H9 (cell line): ENCODE measurements around the gene LEPR. TPM values are rescaled to one million over a fixed set of nuclear protein-coding genes. Genes with fewer than 3 reads are reported as not detected.

Experiments
- DNase-seq: peaks from one replicate; pipeline ENCODE4 v3.0.0-alpha.2; 2017
- H2AFZ ChIP-seq: one replicate; pipeline ENCODE4 v1.6.1; 2013; ENCODE audit warnings: mild to moderate bottlenecking, low read length, control low read depth, moderate library complexity
- H2AK5ac ChIP-seq: 2 replicates; pipeline ENCODE4 v1.6.1; 2013; ENCODE audit warnings: low read length, control low read depth, mixed read lengths; ENCODE audit not compliant: insufficient read length
- H2BK120ac ChIP-seq: one replicate; pipeline ENCODE4 v1.6.1; 2013; ENCODE audit warnings: low read depth, mild to moderate bottlenecking, low read length, control low read depth, inconsistent platforms; ENCODE audit not compliant: poor library complexity, severe bottlenecking
- H2BK12ac ChIP-seq: 2 replicates; pipeline ENCODE4 v1.6.1; 2013; ENCODE audit warnings: low read length, control low read depth, mixed read lengths, low read depth; ENCODE audit not compliant: insufficient read length
- H2BK15ac ChIP-seq: 2 replicates; pipeline ENCODE4 v1.6.1; 2013; ENCODE audit warnings: low read depth, low read length, control low read depth
- H2BK20ac ChIP-seq: one replicate; pipeline ENCODE4 v1.6.1; 2013; ENCODE audit warnings: low read depth, mild to moderate bottlenecking, low read length, control low read depth, inconsistent platforms; ENCODE audit not compliant: poor library complexity, severe bottlenecking
- H2BK5ac ChIP-seq: 2 replicates; pipeline ENCODE4 v1.6.1; 2013; ENCODE audit warnings: low read length, control low read depth, mixed read lengths; ENCODE audit not compliant: insufficient read length
- H3K14ac ChIP-seq: 2 replicates; pipeline ENCODE4 v1.6.1; 2013; ENCODE audit warnings: low read length, control low read depth; ENCODE audit not compliant: insufficient read depth
- H3K18ac ChIP-seq: 2 replicates; pipeline ENCODE4 v1.6.1; 2013; ENCODE audit warnings: low read depth, mild to moderate bottlenecking, mixed read lengths, low read length, control low read depth; ENCODE audit not compliant: insufficient read length
- H3K23ac ChIP-seq: 2 replicates; pipeline ENCODE4 v1.6.1; 2013; ENCODE audit warnings: low read length, control low read depth, mixed read lengths, low read depth; ENCODE audit not compliant: insufficient read length
- H3K23me2 ChIP-seq: 2 replicates; pipeline ENCODE4 v1.6.1; 2013; ENCODE audit warnings: low read depth, mild to moderate bottlenecking, mixed read lengths, low read length, control low read depth; ENCODE audit not compliant: insufficient read length, poor library complexity, severe bottlenecking
- H3K27ac ChIP-seq: 2 replicates; pipeline ENCODE4 v1.5.1; 2013; ENCODE audit warnings: low read length, control low read depth, mixed read lengths, low read depth; ENCODE audit not compliant: insufficient read length
- H3K27me3 ChIP-seq: 2 replicates; pipeline ENCODE4 v1.6.1; 2013; ENCODE audit warnings: low read length, control low read depth, inconsistent platforms; ENCODE audit not compliant: insufficient read depth
- H3K4ac ChIP-seq: 2 replicates; pipeline ENCODE4 v1.6.1; 2013; ENCODE audit warnings: low read depth, mild to moderate bottlenecking, control low read depth, inconsistent platforms, low read length, moderate library complexity
- H3K4me1 ChIP-seq: 2 replicates; pipeline ENCODE4 v1.6.1; 2013; ENCODE audit warnings: low read length, control low read depth, inconsistent platforms; ENCODE audit not compliant: insufficient read depth
- H3K4me2 ChIP-seq: 2 replicates; pipeline ENCODE4 v1.6.1; 2013; ENCODE audit warnings: low read length, control low read depth, mixed read lengths; ENCODE audit not compliant: insufficient read length, insufficient read depth
- H3K56ac ChIP-seq: 2 replicates; pipeline ENCODE4 v1.6.1; 2013; ENCODE audit warnings: low read depth, mild to moderate bottlenecking, mixed read lengths, low read length, control low read depth; ENCODE audit not compliant: insufficient read length
- H3K79me1 ChIP-seq: 2 replicates; pipeline ENCODE4 v1.6.1; 2013; ENCODE audit warnings: low read depth, mild to moderate bottlenecking, moderate library complexity, low read length, control low read depth, inconsistent platforms; ENCODE audit not compliant: insufficient read depth, poor library complexity, severe bottlenecking
- H3K79me2 ChIP-seq: 2 replicates; pipeline ENCODE4 v1.6.1; 2013; ENCODE audit warnings: low read length, control low read depth, inconsistent platforms; ENCODE audit not compliant: insufficient read depth
- H3K9ac ChIP-seq: 2 replicates; pipeline ENCODE4 v1.6.1; 2013; ENCODE audit warnings: low read length, control low read depth, mixed read lengths; ENCODE audit not compliant: insufficient read length; ENCODE audit errors: extremely low read depth
- H3K9me3 ChIP-seq: one replicate; pipeline ENCODE4 v1.6.1; 2013; ENCODE audit warnings: low read depth, low read length, inconsistent platforms; ENCODE audit not compliant: control insufficient read depth
- H3T11ph ChIP-seq: one replicate; pipeline ENCODE4 v1.6.1; 2013; ENCODE audit warnings: mild to moderate bottlenecking, low read length, control low read depth, inconsistent platforms
- H4K20me1 ChIP-seq: one replicate; pipeline ENCODE4 v1.6.1; 2013; ENCODE audit not compliant: control insufficient read depth, insufficient read length, insufficient read depth
- H4K5ac ChIP-seq: 2 replicates; pipeline ENCODE4 v1.6.1; 2013; ENCODE audit warnings: low read depth, mild to moderate bottlenecking, mixed read lengths, low read length, control low read depth; ENCODE audit not compliant: insufficient read length
- H4K8ac ChIP-seq: replicated peaks from 2 replicates; pipeline ENCODE4 v1.6.1; 2013; ENCODE audit warnings: low read length, control low read depth, mixed read lengths, low read depth; ENCODE audit not compliant: insufficient read length
- H4K91ac ChIP-seq: 2 replicates; pipeline ENCODE4 v1.6.1; 2013; ENCODE audit warnings: low read depth, mild to moderate bottlenecking, moderate library complexity, mixed read lengths, low read length, control low read depth; ENCODE audit not compliant: insufficient read length
- H3K27ac Mint-ChIP-seq, 3 experiments: 2 replicates in 2 of 3; 3 replicates in 1 of 3; pipeline ENCODE4 v1.8.0; 2020 to 2021; ENCODE audit warnings: mixed read lengths in 3 of 3, mild to moderate bottlenecking in 1 of 3, moderate library complexity in 1 of 3
- H3K27me3 Mint-ChIP-seq: 2 replicates; pipeline ENCODE4 v1.8.0; 2021; ENCODE audit warnings: low read depth, mild to moderate bottlenecking, moderate library complexity, mixed read lengths
- H3K36me3 Mint-ChIP-seq, 3 experiments: 2 replicates in 2 of 3; 3 replicates in 1 of 3; pipeline ENCODE4 v1.8.0; 2020 to 2021; ENCODE audit warnings: low read depth in 3 of 3, mixed read lengths in 3 of 3; ENCODE audit not compliant: insufficient read depth in 1 of 3
- H3K4me1 Mint-ChIP-seq, 2 experiments: 2 replicates each; pipeline ENCODE4 v1.8.0; 2020; ENCODE audit warnings: mixed read lengths in 2 of 2
- H3K4me3 Mint-ChIP-seq, 2 experiments: 2 replicates in 1 of 2; 3 replicates in 1 of 2; pipeline ENCODE4 v1.8.0; 2020 to 2021; ENCODE audit warnings: mild to moderate bottlenecking in 2 of 2, mixed read lengths in 2 of 2, moderate library complexity in 1 of 2
- H3K9me3 Mint-ChIP-seq, 2 experiments: 2 replicates in 1 of 2; 3 replicates in 1 of 2; pipeline ENCODE4 v1.8.0; 2020; ENCODE audit warnings: mild to moderate bottlenecking in 2 of 2, mixed read lengths in 2 of 2, moderate library complexity in 1 of 2
- WGBS: extraction: QIAGEN DNeasy Blood & Tissue Kit; methylation state at CpG from one replicate; pipeline ENCODE4 v1.1.7; 2013; ENCODE audit warnings: missing lambda C conversion rate, low lambda C conversion rate, mixed read lengths; ENCODE audit not compliant: insufficient read length; ENCODE audit errors: extremely low coverage; 5-methylcytosine and 5-hydroxymethylcytosine counted together
- total RNA-seq: library from RNA; stranded (reverse); gene quantifications from 2 replicates; pipeline ENCODE4 v1.2.1, GENCODE V29; 2021
- TF ChIP-seq, protein P1 (sequence below): fragments of 200-600 bp; sonication (generic); conservative IDR thresholded peaks from 3 replicates; pipeline ENCODE4 v1.8.0; 2021; ENCODE audit warnings: antibody characterized with exemption, mild to moderate bottlenecking

LEPR gene
- total RNA-seq, 1 experiment from 2014 or later = 3.3 TPM

DNA sequence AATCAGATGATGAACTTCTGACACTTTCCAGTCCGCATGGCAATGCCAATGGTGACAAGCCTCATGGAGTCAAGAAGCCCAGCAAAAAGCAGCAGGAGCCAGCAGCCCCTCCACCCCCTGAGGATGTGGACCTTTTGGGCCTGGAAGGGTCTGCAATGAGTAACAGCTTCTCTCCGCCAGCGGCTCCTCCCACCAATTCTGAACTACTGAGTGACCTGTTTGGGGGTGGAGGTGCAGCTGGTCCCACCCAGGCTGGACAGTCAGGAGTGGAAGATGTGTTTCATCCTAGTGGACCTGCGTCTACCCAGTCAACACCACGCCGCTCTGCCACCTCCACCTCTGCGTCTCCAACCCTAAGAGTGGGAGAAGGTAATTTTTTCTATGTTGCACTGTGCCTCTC, 28.0 kb upstream of the LEPR start:
- H2BK20ac ChIP-seq = no peak overlapping the region
- Mint-ChIP-seq H3K27ac (no peak overlapping the region), H3K9me3 (no peaks in the 10 kb centered on the region), H3K27me3 (no peaks in the 10 kb centered on the region), H3K36me3 (no peaks in the 10 kb centered on the region), H3K4me3 (no peak overlapping the region), H3K4me1 (peaks cover 9 to 16% of the 10 kb centered on the region in 2 experiments)
- no peak overlapping the region for H2AK5ac ChIP-seq
- no peak overlapping the region for H3K14ac ChIP-seq
- H3K9ac ChIP-seq = no peak overlapping the region
- no peaks in the 10 kb centered on the region for H4K20me1 ChIP-seq
- no peak overlapping the region for H3K18ac ChIP-seq
- no peaks in the 10 kb centered on the region for H3K27me3 ChIP-seq
- H3K23ac ChIP-seq = no peak overlapping the region
- H4K5ac ChIP-seq = no peak overlapping the region
- no peak overlapping the region for H4K8ac ChIP-seq
- H3K4ac ChIP-seq = no peak overlapping the region
- no peaks in the 10 kb centered on the region for H3K4me1 ChIP-seq
- H3K79me2 ChIP-seq = no peaks in the 10 kb centered on the region
- H2BK5ac ChIP-seq = no peak overlapping the region
- no peak for DNase-seq
- no peak overlapping the region for H4K91ac ChIP-seq
- WGBS = no CpG with 5 or more reads among the region's 7 CpGs
- no peaks in the 10 kb centered on the region for H3K23me2 ChIP-seq
- H2BK12ac ChIP-seq = no peak overlapping the region
- no peaks in the 10 kb centered on the region for H3K9me3 ChIP-seq
- H3K4me2 ChIP-seq = no peak overlapping the region
- no peaks in the 10 kb centered on the region for H3K79me1 ChIP-seq
- no peak overlapping the region for H2AFZ ChIP-seq
- no peak overlapping the region for H2BK15ac ChIP-seq
- no peak overlapping the region for H3T11ph ChIP-seq
- H2BK120ac ChIP-seq = no peak overlapping the region
- H3K27ac ChIP-seq = no peak overlapping the region
- TF ChIP-seq, protein P1, sequence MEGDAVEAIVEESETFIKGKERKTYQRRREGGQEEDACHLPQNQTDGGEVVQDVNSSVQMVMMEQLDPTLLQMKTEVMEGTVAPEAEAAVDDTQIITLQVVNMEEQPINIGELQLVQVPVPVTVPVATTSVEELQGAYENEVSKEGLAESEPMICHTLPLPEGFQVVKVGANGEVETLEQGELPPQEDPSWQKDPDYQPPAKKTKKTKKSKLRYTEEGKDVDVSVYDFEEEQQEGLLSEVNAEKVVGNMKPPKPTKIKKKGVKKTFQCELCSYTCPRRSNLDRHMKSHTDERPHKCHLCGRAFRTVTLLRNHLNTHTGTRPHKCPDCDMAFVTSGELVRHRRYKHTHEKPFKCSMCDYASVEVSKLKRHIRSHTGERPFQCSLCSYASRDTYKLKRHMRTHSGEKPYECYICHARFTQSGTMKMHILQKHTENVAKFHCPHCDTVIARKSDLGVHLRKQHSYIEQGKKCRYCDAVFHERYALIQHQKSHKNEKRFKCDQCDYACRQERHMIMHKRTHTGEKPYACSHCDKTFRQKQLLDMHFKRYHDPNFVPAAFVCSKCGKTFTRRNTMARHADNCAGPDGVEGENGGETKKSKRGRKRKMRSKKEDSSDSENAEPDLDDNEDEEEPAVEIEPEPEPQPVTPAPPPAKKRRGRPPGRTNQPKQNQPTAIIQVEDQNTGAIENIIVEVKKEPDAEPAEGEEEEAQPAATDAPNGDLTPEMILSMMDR = no peak
- no peak overlapping the region for H3K56ac ChIP-seq
